Forelimb muscle (tissue), 1 donor: ENCODE results near the gene MAP1LC3B2. TPM values are rescaled to one million over a fixed set of nuclear protein-coding genes. Genes with fewer than 3 reads are reported as not detected.

Experiments
- DNase-seq: peaks from one replicate; pipeline ENCODE4 v3.0.0-alpha.2; 2013; ENCODE audit warnings: low read depth
- polyA plus RNA-seq: library from polyadenylated mRNA; unstranded; fragments of 120-200 nt; gene quantifications from one replicate; pipeline ENCODE4 v1.2.1, GENCODE V29; 2013; ENCODE audit not compliant: insufficient read length

MAP1LC3B2 gene
- polyA plus RNA-seq, 1 donor: 4.9 TPM

- no peak for DNase-seq
Measured at GRCh38 chr12:116594325-116595038, 35.3 kb downstream of the MAP1LC3B2 start.

GRCh38 chr12:116595186-116595585, 36.0 kb downstream of the MAP1LC3B2 start:
- DNase-seq: no peak

- no peak for DNase-seq
Measured at GRCh38 chr12:116595672-116596071, 36.5 kb downstream of the MAP1LC3B2 start.

- no peak for DNase-seq
Measured at GRCh38 chr12:116597886-116598285, 38.7 kb downstream of the MAP1LC3B2 start.

DNA sequence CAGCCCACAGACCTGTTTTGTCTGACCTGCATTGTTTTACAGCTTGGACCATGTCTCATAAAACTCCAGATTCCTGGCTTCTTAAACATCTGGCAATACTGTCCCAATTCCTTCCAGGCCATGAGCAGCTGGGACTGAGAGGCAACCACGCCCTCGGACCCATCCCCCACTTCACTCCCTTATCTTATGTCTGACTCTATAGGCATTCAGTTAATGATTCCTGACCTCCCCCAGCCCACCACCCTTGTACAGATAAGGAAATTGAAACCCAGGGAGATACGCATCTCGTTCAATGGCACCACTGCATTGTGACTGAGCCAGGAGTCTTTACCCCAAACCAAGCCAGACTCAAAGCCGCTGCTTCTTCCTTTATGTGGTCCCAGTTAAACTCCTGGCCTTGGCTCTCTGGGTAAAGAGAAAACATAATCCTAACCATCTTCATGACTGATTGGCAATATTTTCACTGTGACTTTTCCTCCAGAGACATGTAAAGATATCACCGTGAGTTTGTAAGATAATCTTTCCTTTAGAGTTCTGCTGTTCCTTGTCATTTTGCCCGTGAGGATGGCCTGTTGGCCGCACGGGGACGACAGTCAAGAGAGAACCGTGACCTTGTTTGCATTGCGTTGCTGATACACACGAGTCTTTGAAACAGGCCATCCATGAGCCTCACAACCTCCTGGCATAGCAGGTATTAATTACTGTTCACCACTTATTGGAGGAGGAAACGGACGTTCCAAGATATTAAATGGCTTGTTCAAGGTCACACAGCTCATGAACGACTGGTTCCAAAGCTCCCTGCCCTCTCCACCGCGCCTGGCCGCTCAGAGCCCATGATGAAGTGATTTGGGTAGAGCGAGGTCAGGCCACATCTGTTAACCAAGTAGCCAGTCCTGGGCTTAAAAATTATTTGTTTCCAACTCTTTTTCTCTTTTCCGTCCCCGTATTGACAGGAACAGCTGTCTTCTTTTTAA, 39.4 kb downstream of the MAP1LC3B2 start:
- DNase-seq: no peak

- DNase-seq: no peak
Measured at GRCh38 chr12:116599285-116600136, 40.3 kb downstream of the MAP1LC3B2 start.

DNA sequence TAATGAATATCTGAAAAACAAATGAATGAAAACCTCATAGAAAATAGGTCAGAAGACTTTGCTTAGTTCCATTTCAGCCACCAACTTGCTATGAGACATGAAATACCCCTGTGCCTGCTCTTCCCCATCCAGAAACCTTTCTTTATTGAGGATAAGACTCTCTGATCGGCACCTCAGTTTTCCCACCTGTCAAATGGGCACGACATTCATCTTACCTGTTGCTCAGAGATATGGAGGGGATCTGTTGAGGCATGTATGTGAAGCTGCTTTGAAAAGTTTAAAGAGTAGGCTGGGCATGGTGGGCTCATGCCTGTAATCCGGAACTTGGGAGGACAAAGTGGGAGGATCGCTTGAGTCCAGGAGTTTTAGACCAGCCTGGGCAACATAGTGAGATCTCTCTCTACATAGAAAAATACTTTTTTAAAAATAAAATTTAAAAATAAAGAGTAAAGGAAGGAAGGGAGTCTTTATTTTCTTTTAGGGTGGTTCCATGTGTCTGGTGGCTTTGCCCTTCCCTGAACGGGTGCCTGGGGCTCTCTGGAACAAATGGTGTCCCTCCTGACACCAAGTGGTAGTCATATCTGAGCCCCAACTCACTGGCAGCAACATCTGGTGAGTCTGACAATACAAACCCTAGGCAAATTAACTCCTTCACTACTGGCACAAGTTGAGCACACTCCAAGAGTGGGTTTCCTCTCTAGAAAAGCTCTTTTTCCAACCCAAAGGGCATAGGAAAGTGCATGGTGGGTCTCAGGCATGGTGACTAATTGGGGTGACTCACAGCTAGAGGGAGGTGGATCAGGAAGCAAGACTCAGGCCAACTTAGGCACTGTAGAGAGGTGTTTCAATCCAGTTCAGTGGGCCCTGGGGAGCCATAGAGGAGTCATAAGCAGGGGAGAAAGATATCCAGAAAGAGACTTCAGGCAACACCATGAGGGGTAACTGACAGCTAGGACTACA, 42.1 kb downstream of the MAP1LC3B2 start:
- DNase-seq: no peak

GRCh38 chr12:116601933-116602810, 43.0 kb downstream of the MAP1LC3B2 start:
- DNase-seq: no peak

DNA sequence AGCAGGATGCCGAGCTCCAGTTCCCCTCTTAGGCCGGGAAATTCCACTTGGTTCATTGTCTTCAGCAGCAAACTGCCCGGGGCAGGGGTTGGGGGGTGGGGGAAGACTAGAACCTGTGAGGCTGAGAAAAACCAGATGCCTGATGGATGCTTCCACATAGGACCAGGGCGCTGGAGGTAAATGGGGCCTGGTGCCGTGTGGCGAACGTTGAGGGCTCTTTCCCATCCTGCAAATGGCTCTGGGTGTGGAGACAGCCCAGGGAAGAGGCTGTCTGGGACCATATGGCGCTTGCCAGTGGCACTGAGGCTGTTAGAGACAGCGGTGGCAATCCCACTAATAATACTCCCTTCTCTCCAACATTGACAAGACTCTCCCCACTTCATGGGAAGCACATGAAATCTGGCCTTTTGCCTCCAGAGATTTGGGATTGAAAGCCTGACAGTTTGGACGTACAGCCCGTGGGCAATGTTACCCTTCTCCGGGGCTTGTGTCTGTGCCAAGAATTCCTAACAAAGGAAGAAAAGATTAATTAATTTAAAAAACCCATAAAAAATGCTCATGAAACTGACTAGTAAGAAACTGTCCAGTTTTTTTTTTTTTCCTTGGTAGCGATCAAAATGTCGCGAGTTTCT, 44.5 kb downstream of the MAP1LC3B2 start:
- DNase-seq: no peak

DNA sequence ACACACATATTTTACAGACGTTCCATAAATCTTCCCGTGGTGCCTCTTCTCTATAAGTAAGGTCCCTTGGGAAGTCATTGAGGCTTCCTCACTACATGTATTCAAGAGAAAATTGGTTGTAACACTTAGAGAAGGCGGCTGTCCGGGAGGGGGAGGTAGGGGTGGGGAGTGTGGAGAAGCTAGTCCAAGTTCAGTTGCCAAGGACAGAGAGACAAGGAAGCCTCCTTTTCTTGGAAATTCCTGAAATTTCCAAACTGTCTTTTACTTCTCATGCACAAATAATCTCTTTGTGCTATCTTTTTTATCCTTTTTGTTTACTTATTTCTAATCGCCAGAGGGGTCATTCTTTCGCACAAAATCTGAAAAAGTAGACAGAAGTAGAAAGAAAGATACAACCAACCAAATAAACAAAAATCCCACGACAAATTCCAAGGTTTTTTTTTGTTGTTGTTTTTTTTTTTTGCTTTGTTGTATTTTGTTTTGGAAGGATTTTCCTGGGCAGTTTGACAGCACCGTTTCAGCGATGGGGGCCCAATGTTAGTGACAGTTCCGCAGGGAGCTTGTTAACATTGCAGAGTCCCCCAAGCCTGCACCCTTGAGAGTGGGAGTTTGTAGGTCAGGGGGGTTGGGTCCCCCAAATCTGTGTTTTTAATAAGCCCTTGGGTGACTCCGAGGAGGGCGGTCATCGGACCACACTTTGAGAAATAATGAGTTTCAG, 45.2 kb downstream of the MAP1LC3B2 start:
- no peak for DNase-seq

GRCh38 chr12:116604951-116605641, 45.9 kb downstream of the MAP1LC3B2 start:
- DNase-seq: no peak

DNA sequence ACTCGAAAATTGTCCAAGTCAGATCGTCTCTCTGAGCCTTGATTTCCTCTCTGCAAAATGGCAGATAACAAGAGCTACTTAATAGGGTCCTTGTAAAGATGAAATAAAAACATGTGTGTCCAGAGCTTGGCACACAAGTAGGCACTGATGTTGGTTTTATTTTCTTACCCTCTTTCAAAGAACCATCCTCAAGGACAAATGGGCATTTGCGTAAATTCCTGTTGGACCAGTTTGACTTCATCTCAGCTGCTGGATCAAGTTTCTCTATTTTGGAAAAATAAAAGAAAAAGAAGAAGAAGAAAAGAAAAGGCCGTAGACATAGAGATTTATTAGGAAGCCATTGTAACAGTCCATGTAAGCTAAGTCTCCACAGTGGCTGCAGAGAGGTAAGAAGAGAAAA, 47.2 kb downstream of the MAP1LC3B2 start:
- no peak for DNase-seq

GRCh38 chr12:116607039-116607438, 47.9 kb downstream of the MAP1LC3B2 start:
- no peak for DNase-seq

GRCh38 chr12:116609319-116610114, 50.3 kb downstream of the MAP1LC3B2 start:
- no peak for DNase-seq

DNA sequence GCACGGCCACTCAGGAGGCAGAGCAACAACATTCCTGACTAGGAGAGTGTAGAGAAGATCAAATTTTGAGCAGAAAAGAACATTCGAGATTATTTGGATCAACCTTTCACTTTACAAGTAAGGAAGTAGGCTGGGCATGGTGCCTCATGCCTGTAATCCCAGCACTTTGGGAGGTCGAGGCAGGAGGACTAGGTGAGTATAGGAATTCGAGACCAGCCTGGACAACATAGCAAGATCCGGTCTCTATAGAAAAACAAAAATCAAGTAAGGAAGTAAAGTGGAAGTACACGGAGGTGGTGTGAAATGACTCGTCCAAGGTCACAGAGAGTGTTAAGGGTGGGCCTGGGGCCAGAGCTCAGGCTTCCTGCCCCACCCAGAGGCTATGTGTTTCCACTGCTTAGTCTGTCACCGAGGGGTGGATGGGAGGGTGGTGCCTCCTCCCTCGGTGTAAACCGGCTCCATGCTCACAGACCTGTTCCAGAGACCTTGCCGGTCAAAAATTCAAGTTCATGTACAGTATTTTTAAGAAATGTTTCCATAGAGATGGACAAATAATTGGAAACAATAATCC, 51.9 kb downstream of the MAP1LC3B2 start:
- no peak for DNase-seq

DNA sequence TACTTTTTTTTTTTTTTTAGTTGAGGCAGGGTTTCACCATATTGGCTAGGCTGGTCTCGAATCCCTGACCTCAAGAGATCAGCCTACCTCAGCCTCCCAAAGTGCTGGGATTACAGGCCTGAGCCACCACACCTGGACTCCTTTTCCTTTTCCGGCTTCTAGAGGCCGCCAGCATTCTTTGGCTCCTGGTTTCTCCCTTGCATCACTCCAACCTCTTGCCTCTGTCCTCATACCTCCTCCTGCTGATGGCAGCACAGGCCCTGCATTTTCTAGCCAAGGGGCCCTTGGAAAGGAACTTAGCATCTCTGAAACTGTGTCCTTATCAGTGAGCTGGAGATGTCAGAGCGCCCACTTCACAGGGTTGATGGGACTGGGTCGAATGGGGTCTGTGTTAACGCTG, 53.3 kb downstream of the MAP1LC3B2 start:
- no peak for DNase-seq

GRCh38 chr12:116613256-116613655, 54.1 kb downstream of the MAP1LC3B2 start:
- DNase-seq: no peak
